HG03378 (cell line): ENCODE measurements around the gene VPS26B.
A peak's percentile ranks its signal among the peaks of the same experiment; 100 is the strongest.
"Not testable (repeated sequence)": the region's sequence is repeated elsewhere in the genome, so short reads cannot be mapped to it uniquely, and the experiment has no call there.

Source experiments
- ATAC-seq: cut with Tn5 transposase; IDR thresholded peaks from one replicate; pipeline ENCODE4 v1.9.1; 2021; ENCODE audit warnings: mild to moderate bottlenecking, moderate library complexity; ENCODE audit not compliant: unreplicated experiment

VPS26B gene

DNA sequence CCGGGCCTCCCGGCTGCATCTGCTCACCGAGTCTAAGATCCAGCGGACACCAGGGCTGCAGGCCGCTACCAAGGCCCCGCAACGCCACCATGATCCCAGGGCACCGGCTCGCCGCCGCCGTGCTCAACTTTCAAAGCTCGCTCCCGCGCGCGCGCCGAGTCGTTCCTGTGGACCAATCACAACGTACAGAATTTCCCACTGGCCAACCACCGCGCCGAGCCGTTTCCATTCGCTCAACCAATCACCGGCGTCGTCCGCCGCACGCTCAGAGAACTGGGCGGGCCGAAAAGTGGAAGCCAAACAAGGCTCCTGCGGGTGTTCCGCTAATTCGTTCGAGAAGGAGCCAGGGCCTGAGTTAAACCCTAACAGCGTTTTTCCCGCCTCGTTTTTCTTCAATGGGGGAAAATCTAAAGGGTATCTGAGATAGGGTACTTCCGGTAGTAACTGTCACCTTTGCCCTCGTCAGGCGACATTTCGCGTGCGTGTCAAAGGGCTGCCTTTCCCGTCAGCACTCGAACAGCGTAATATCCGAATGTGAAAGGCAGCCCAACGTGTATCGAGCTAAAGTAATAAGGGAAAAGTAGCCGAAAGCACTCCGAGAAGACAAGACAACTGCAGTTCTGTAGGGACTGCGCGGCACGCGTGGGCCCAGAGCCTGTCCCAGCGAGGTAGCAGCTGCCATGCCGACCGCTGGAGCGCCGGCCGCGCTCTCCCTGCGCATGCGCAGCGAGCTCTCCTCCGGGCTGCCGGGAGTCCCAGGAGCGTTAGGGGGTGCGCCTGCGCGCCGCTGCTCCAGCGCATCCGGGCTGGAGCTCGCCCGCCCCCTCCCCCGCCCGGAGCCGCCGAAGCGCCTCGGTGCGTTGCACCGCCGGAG, at the start of gene VPS26B, which contains the start of gene NCAPD3:
VPS26B (plus strand) TSS at position 836 of the 874 bp plus-strand sequence. CDS start 452 bp downstream, outside the sequence.
NCAPD3 (minus strand) TSS at position 132 of the 874 bp plus-strand sequence; CDS start at position 91, 41 bp downstream.
- peak; percentile 65 for ATAC-seq

DNA sequence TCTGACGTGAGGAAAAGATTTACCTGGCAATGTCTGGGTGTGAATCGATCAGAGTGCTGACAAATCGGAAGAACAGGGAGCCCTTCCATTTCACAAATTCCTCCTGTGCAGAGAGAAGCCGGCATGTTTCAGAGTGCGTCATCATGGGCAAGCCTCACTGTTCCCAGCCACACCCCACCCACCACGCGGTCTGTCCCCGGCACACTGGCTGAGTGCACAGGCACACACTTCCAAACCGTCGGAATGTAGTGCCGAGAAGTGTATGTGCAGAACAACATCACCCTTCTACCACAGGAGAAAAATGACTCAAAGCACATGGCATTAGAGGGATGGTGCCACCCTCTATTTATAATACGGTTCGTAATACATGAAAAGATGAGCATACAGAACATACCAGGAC, 48.2 kb upstream of the VPS26B start:
- no peak for ATAC-seq

DNA sequence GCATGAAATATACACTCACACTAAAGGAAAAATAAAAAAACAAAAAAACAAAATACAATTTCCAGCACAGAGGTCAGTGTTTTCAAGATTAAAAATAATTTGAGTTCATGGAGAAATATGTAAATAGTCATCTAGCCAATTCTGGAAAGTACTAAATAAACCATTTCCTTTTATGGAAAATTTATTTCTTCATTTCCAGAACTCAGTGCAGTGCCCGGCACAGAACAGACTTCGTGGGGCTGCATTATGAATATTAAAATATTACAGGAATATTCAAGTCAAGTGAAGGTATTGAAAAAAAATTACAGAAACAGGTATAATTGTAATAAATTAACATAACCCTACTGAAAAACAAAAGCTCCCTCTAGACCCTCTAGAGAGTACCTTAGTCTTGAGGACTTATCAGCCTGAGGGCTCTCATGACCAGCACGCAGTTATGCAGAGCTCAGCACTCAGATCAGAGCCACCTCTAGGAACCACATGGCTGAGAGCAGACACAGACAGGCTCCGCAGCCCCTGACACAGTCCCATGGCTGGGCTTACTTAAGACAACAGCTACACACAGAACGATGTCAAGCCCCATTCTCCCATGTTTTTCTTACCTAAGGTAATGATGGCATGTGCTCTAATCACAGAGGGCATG, 46.3 kb upstream of the VPS26B start:
- no peak for ATAC-seq

DNA sequence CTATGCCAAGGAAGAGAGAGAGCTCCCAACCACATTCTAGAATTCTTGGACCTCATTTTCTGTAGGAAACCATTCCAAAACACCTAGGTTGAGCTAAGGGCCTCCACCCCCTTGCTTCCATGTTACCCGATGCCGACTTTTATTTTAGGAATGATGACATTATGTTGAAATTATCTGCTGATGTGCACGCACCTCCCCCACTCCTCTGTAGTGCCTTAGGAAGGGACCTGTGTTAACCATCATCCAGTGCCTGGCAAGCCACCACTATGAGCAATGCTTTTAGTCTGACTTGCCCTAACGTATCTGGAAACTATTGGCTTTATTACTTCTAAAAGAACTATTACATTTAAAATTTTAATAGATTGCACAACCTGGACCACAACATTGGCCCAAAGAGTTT, 42.8 kb upstream of the VPS26B start:
- no peak for ATAC-seq

DNA sequence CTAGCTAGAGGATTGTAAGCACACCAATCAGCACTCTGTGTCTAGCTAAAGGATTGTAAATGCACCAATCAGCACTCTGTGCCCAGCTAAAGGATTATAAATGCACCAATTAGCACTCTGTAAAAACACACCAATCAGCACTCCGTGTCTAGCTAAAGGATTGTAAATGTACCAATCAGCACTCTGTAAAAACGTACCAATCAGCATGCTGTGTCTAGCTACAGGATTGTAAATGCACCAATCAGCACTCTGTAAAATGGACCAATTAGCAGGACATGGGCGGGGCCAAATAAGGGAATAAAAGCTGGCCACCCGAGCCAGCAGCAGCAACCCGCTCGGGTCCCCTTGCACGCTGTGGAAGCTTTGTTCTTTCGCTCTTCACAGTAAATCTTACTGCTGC, 36.4 kb upstream of the VPS26B start:
- not testable (repeated sequence) for ATAC-seq

DNA sequence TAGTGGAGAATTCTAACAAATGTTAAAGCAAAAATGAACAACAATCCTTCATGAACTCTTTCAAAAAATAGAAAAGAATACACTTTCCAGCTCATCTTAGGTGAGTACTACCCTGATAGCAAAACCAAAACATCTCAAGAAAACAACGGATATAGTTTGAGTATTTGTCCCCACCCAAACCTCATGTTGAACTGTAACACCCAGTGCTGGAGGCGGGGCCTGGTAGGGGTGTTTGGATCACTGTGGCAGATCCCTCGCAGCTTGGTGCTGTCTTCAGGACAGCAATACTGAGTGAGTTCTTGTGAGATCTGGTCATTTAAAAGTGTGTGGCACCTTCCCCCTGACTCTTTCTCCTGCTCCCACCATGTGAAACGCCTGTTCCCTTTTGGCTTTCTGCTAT, 27.7 kb upstream of the VPS26B start:
- no peak for ATAC-seq

DNA sequence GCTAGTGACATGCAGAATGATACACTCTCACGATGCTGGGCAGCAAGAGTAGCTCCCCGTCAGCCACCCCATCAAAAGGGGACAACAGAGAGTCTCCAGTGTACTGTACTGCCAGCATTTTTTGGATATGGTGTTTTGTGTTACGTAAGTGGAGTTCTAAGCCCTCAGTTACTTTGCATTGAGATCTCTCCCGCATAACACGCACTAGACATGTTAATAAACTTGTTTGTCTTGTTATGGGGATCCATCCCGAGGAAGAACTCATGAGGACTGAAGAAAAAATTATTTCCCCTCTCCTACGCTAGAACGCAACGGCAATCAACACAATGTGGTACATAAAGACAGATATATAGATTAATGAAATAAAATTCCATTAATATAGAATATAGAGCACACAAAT, 24.9 kb upstream of the VPS26B start:
- ATAC-seq: no peak

DNA sequence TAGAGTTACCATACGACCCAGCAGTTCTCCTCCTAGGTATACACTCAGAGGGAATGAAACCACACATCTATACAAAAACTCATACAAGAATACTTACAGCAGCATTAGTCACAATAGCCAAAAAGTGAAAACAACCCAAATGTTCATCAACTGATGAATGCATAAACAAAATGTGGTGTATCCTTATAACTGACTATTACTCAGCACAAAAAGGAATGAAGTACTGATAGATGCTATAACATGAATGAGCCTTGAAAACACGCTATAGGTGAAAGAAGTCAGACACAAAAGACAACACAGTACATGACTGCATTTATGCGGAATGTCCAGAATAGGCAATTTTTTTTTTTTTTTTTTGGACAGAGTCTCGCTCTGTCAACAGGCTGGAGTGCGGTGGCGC, 23.8 kb upstream of the VPS26B start:
- ATAC-seq: no peak

DNA sequence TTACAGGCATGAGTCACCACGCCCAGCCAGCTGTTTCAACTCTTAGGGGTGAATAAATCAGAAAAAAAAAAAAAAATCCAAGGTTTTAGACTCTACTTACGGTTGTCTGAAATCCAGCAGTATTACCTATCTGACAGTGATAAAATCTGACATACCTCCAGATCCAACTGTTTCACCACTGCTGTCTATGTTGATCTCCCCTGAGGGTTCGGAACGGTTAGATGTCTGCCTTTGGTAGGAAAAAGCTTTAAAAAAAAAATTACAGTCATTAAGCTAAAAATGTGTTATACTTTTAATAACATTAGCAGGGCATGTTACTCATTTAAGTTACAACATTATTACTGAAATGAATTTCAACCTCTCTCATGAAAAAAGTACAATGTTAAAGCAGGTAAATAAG, 21.8 kb upstream of the VPS26B start:
- ATAC-seq: no peak

DNA sequence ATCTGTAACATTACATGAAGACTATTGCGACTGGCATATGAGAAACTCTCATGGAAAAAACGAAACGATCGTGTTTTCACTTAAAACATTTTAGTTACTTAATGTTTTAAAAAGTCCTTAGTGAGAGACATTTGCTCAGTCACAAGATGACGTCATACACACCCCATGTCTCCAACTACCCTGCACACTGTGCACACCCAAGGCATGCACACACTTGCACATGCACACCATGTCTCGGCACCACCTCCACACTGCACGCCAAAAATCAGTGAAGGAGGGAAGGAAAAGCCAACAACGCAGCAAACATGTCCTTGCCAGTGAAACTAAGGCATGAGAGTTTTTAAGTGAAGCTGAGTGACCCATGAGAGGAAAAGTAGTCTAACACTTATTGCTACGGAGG, 18.7 kb upstream of the VPS26B start:
- ATAC-seq: no peak

DNA sequence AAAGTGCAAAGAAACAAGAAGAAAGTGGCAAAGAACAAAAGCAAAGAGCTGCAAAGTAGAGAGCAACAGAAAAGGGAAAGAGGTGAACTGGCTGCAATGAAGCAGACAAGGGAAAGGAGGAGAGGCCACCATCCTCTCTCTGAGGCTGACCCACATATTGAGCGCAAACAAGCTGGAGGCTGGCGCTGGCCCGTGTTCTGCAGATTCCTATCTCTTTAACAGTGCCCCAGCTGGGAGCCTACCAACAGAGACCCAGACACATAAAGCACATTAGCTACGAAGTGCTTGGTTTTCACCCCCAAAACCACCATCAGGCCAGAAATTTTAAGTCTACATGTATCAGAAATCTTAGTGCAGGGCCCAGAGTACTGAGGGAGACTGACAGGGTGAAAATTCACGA, 18.3 kb upstream of the VPS26B start:
- no peak for ATAC-seq

DNA sequence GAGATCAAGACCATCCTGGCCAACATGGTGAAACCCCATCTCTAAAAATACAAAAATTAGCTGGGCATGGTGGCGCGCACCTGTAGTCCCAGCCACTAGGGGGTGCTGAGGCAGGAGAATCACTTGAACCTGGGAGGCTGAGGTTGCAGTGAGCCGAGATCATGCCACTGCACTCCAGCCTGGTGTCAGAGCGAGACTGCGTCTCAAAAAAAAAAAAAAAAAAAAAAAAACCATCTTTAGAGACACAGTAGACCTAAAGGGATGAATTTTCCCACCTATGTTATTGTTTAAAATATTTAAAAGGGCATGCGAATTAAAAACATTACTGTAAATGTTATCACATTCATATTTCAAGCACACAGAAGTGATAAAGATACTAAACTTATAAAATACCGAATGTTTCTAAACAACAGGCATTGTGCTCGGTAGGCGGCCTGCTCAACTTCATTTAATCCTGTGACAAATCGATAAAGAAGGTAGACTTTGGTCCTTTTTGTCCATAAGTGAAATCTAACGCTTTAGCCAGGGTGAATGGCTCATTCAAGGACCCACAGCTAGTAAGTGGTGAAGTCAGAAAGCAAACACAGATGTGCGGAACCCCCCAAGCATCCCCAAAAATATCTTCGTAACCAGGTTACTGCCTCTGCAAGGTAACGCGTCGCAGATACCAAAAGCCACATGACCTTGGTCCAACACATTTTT, 16.8 kb upstream of the VPS26B start:
- no peak for ATAC-seq

DNA sequence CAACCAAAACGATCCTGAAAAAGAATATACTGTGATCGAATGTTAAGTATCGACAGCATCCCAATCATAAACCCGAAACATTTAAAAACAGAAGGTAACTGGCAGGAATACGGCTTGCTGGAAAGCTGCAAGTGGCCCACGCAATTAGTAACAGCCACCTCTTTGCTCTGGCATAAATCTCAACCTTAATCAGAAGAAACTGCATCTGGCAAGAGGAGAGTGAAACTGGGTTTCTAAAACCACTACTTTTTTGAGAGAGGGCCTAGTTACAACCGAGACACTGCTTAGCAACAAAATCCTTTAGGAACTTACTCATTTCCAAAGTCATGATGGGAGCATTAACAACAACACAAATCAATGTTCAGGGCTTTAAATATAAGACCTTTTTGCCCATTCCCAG, 8.6 kb upstream of the VPS26B start:
- no peak for ATAC-seq

DNA sequence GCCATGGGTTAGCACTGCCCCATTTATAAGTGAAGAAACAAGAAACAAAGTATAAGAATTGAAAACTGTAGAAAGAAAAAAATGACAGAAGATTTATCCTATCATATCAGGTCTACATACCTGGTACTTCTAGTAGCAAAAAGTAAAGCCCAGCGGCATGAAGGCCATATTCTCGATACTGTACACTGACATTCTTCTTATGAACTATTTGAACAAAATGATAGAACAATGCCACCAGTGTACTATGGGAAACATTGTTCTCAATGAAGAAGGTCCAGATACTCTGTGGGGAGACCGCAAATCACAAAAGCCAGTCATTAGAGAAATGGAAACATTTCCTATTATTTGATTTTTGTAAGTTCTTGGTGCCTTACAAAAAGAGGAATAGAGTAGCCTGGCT, 7.7 kb upstream of the VPS26B start:
- no peak for ATAC-seq

DNA sequence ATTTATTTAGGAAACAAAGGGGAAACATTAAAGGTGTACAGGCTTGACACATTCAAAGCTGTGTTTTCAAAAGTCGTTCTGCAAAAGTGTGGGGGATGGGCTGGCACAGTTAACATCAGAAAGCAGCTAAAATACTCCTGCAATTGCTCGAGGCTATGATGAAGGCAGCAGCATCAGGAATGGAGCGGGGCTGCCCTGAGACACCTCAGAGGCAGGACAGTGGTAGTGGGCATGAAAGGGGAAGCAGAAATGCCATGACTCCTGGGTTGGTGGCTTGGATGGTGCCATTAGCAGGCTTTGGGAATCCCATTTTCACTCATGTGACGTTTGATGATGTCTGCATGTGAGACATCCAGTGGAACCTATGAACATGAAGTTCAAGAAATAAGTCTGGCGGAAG, 1.4 kb upstream of the VPS26B start:
- no peak for ATAC-seq

DNA sequence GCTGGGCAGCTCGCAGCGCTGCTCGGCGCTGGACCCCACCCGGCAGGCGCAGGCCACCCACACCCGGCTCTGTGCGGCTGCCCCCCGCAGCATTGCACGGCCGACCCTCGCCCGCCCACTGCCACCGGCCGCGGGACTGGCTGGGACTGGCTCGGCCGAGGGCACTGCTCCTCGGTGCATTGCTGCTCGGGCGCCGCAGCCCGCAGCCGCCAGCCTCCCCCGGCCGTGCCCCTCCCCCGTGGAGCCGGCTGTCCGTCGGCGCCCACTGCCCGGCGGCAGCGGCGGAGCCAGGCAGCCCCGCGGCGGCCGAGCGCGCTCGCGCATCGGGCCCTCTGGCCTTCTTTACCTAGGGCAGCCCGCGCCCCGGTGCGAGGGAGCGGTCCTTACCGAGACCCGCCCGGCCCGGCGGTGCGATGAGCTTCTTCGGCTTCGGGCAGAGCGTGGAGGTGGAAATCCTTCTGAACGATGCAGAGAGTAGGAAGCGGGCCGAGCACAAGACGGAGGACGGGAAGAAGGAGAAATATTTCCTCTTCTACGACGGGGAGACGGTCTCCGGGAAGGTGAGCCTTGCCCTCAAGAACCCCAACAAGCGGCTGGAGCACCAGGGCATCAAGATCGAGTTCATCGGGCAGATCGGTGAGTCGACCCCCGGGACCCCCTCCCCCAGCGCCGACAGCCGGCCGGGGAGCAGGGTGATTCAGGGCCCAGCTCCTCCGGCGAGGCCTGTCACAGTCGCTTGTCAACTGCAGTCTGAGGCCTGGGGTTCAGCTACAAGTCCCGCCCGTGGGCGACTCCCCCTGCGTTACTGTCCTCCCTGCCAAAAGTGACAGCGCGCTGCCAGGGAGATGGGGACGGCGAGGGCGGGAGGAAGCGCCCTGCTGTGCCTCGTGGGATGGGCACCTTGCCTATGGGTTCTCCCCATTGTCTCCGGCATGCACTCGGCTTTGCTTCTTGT, 516 bp downstream of the VPS26B start:
- ATAC-seq: peak; percentile 5

DNA sequence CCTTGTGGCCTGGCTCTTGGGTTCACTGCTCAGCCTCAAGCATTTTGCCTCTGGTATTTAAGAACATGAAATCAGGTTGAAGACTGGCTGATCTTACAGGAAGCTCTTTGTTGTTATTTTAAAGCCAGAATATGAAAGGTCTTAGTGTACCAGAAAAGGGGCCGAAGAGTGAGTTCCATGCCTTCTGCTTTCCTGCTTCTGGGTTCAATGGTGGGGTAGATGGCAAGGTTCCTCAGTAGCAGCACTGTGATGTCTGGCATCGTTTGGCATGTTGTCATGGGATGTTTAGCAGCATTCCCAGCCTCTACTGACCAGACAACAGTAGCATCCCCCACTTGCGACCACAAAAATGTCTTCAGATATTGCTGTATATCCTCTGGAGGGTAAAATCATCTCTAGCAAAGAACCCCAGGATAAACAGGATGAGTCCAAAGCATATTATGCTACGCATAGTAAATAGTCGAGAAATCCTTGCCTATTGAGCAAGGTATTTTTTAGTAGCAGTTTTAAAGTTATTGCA, 2.4 kb downstream of the VPS26B start:
- no peak for ATAC-seq

DNA sequence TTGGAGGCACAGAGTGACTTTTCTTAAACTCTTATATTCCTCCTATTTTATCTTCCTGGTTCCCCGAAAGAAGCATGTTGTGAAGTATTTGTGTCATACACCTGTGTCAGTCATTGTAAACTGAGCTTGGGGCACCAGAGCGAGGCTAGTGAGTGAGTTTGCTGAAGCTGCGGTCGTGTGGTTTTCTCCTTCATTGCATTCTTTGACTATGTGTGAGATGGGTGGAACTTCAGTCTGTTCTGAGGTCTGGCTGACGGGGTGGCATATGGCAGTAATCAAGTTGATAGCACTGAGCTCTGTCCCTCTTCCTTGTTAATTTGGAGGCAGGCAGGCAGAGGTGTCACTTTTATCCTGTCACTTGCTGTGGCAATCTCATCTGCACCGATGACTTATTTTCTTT, 4.2 kb downstream of the VPS26B start:
- ATAC-seq: peak; percentile 58

DNA sequence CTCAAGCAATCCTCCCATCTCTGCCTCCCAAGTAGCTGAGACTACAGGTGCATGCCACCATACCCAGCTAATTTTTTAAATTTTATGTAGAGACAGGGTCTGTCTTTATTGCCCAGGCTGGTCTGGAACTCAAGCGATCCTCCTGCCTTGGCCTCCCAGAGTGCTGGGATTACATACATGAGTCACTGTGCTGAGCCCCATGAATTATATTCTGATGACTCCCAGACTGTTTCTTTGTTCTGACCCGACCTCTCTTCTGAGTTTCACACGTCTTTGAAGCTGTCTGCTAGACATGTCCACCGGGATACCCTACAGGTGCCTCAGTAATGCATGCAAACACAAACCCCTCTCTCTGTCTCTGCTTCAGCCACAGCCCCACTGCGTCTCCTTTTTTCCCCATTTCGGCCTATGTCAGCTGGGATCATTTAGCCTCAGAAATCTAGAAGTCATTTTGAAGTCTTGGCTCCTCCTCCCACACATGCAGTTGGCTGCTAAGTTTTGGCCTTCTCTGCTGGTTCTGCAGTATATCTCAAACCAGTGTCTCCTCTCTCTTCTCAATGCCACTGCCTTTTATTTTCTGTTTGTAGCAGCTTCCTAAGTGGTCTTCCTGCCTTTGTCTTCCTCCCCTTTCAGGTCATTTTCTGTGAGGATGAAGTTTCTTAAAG, 4.8 kb downstream of the VPS26B start:
- no peak for ATAC-seq

DNA sequence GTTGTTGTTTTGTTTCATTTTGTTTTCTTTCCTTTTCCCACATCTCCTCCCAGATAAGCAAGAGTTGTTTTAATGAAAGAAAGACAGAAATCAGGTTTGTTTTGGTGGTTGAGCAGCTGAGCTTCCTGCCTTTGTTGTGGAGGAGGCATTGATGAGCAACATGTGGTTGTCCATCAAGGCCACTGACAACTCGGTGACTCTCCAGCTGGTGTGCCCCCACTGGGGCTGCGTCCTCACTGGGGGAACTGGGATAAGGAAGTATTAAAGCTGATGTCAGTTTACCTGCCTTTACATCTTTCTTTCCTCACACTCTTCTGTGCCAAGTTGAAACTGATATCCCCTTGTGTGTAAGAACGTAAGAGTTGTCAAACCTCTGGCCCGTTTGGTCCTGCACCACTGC, 5.9 kb downstream of the VPS26B start:
- ATAC-seq: no peak
